Neural progenitor cell (in vitro differentiated cells): ENCODE measurements around the gene CARMIL1. TPM values are rescaled to one million over a fixed set of nuclear protein-coding genes. Genes with fewer than 3 reads are reported as not detected.

Experiments
- DNase-seq: peaks from one replicate; pipeline ENCODE4 v3.0.0-alpha.2; 2016; ENCODE audit warnings: low spot score
- H2AFZ ChIP-seq: fragments of 200-600 bp; sonication (generic); replicated peaks from 2 replicates; pipeline ENCODE4 v1.6.1; 2016; ENCODE audit warnings: antibody characterized with exemption
- H3F3A ChIP-seq: fragments of 200-600 bp; sonication (generic); 2 replicates; pipeline ENCODE4 v1.6.1; 2016; ENCODE audit warnings: antibody characterized with exemption, low read depth
- H3K27ac ChIP-seq: fragments of 200-600 bp; sonication (generic); 2 replicates; pipeline ENCODE4 v1.5.1; 2016; ENCODE audit warnings: mild to moderate bottlenecking
- H3K27me3 ChIP-seq: fragments of 200-600 bp; sonication (generic); 2 replicates; pipeline ENCODE4 v1.6.1; 2016; ENCODE audit warnings: mild to moderate bottlenecking, moderate library complexity
- H3K36me3 ChIP-seq: fragments of 200-600 bp; sonication (generic); 2 replicates; pipeline ENCODE4 v1.5.1; 2016
- H3K4me1 ChIP-seq: fragments of 200-600 bp; sonication (generic); 2 replicates; pipeline ENCODE4 v1.6.1; 2016; ENCODE audit warnings: mixed run types
- H3K4me2 ChIP-seq: fragments of 200-600 bp; sonication (generic); 2 replicates; pipeline ENCODE4 v1.6.1; 2016
- H3K4me3 ChIP-seq: fragments of 200-600 bp; sonication (generic); 2 replicates; pipeline ENCODE4 v1.5.1; 2016
- H3K79me2 ChIP-seq: fragments of 200-600 bp; sonication (generic); 2 replicates; pipeline ENCODE4 v1.6.1; 2016; ENCODE audit warnings: low read depth
- H3K9ac ChIP-seq: fragments of 200-600 bp; sonication (generic); 2 replicates; pipeline ENCODE4 v1.6.1; 2016
- H3K9me3 ChIP-seq: fragments of 200-600 bp; sonication (generic); 2 replicates; pipeline ENCODE4 v1.5.1; 2016; ENCODE audit warnings: low read depth
- H4K20me1 ChIP-seq: fragments of 200-600 bp; sonication (generic); 2 replicates; pipeline ENCODE4 v1.6.1; 2016; ENCODE audit warnings: low read depth
- H3K27ac Mint-ChIP-seq: 3 replicates; pipeline ENCODE4 v1.8.0; 2021; ENCODE audit warnings: mixed read lengths
- H3K27me3 Mint-ChIP-seq: 2 replicates; pipeline ENCODE4 v1.8.0; 2022; ENCODE audit warnings: low read depth, mild to moderate bottlenecking, inconsistent platforms, moderate library complexity, mixed read lengths; ENCODE audit not compliant: insufficient read depth
- H3K36me3 Mint-ChIP-seq: 3 replicates; pipeline ENCODE4 v1.8.0; 2021; ENCODE audit warnings: mixed read lengths
- H3K4me1 Mint-ChIP-seq: 3 replicates; pipeline ENCODE4 v1.8.0; 2021; ENCODE audit warnings: mixed read lengths
- H3K4me3 Mint-ChIP-seq: 3 replicates; pipeline ENCODE4 v1.8.0; 2021; ENCODE audit warnings: mild to moderate bottlenecking, moderate library complexity, mixed read lengths
- H3K9me3 Mint-ChIP-seq: 3 replicates; pipeline ENCODE4 v1.8.0; 2020; ENCODE audit warnings: mixed read lengths
- EZH2 ChIP-seq: fragments of 200-600 bp; sonication (generic); IDR thresholded peaks from 2 replicates; pipeline ENCODE4 v1.6.1; 2017; ENCODE audit warnings: antibody characterized with exemption, mild to moderate bottlenecking, moderate library complexity
- EZH2phosphoT487 ChIP-seq: fragments of 200-600 bp; sonication (generic); IDR thresholded peaks from 2 replicates; pipeline ENCODE4 v1.6.1; 2017; ENCODE audit warnings: antibody characterized with exemption
- total RNA-seq: library from RNA; depleted of rRNA; stranded (reverse); fragments of >200 nt; gene quantifications from 2 replicates; pipeline ENCODE4 v1.2.3, GENCODE V29; 2015; ENCODE audit warnings: low replicate concordance
- TF ChIP-seq, protein P1 (sequence below): fragments of 200-600 bp; sonication (generic); IDR thresholded peaks from 2 replicates; pipeline ENCODE4 v1.5.1; 2017; ENCODE audit warnings: antibody characterized with exemption, mild to moderate bottlenecking

The CARMIL1 gene
- total RNA-seq, 1 donor from 2014 or later, result 13.3 TPM

DNA sequence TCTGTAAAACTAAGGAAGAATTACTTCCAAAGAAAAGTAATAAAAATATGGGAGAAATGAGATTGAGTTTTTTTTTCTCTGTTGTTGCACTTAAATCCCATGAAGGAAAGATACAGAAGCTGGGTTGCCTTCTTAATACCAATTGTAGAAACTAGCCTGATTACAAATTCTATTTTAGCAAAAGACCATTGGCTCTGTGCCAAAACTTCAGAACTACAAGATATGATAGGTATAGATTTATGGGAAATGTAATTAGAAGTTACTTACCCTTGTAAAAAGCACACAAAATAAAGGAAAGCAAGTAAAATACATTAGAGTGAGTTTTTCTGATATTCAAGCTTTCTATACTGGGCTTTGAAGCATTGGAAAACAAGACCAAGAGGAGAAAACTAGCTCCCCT lies 299.4 kb downstream of the CARMIL1 start:
- Mint-ChIP-seq H3K4me3 (no peak overlapping the region), H3K4me1 (peaks cover 9% of the 10 kb centered on the region), H3K27me3 (no peaks in the 10 kb centered on the region), H3K9me3 (no peaks in the 10 kb centered on the region), H3K36me3 (no peaks in the 10 kb centered on the region), H3K27ac (no peak overlapping the region)
- H3F3A ChIP-seq, result no peaks in the 10 kb centered on the region
- H3K27ac ChIP-seq, result no peak overlapping the region
- H3K4me2 ChIP-seq, result no peak overlapping the region
- TF ChIP-seq EZH2 (no peak), EZH2phosphoT487 (no peak)
- TF ChIP-seq, protein P1, sequence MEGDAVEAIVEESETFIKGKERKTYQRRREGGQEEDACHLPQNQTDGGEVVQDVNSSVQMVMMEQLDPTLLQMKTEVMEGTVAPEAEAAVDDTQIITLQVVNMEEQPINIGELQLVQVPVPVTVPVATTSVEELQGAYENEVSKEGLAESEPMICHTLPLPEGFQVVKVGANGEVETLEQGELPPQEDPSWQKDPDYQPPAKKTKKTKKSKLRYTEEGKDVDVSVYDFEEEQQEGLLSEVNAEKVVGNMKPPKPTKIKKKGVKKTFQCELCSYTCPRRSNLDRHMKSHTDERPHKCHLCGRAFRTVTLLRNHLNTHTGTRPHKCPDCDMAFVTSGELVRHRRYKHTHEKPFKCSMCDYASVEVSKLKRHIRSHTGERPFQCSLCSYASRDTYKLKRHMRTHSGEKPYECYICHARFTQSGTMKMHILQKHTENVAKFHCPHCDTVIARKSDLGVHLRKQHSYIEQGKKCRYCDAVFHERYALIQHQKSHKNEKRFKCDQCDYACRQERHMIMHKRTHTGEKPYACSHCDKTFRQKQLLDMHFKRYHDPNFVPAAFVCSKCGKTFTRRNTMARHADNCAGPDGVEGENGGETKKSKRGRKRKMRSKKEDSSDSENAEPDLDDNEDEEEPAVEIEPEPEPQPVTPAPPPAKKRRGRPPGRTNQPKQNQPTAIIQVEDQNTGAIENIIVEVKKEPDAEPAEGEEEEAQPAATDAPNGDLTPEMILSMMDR, result no peak
- H3K79me2 ChIP-seq, result no peaks in the 10 kb centered on the region
- no peak overlapping the region for H2AFZ ChIP-seq
- no peaks in the 10 kb centered on the region for H4K20me1 ChIP-seq
- no peaks in the 10 kb centered on the region for H3K36me3 ChIP-seq
- H3K9ac ChIP-seq, result no peak overlapping the region
- H3K9me3 ChIP-seq, result no peaks in the 10 kb centered on the region
- no peak for DNase-seq
- no peaks in the 10 kb centered on the region for H3K4me1 ChIP-seq
- no peaks in the 10 kb centered on the region for H3K27me3 ChIP-seq
- no peak overlapping the region for H3K4me3 ChIP-seq

DNA sequence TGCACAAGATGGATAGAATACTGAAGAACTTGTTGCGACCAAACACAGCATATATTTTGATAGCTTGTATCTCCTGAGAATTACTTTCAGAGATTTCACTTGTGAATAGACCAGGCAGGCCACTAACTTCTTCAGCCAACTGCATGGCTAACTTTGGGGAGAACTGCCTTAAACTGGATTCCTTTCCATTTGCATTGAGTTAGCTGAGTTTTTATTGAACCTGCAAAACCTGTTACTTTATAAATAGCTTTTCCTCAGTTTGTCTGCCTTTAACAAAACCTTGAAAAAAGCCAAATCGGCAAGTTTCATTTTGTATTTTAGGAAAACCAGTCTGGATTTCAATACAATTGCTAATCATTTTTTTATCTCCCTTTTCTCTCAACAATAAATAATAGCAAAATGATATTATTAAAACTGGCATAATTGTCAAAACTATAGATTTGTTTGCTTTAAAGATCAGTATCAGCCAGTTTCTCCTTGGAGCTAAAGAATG lies 300.3 kb downstream of the CARMIL1 start:
- Mint-ChIP-seq H3K9me3 (no peaks in the 10 kb centered on the region), H3K4me3 (no peak overlapping the region)

DNA sequence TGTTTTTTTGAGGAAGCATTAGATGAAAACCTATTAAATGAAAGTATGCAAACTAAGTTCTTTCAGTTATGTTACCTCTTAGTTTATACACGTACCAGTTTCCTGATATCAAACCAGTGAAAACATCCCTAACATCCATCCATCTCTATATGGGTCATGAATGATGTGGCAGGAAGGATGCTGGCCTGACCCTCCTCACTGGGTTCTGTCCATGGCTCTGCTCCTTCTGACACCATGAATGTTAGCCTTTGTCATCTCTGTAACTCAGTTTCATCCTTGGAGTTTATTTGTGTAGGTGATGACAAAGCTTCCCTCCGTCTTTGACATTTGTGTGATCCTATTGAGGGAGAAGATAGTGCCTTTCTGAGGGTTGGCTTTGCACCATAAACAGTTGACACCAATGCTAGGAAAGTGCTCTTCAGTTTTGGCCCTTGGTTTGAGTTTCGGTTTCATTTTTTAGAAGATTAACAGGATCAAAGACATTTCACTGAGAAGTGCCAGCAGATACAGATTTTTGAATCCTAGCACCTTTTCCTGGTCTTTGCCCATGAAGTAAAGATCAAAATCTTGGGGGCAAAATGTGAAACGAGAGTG lies 300.8 kb downstream of the CARMIL1 start:
- Mint-ChIP-seq H3K9me3 (no peaks in the 10 kb centered on the region), H3K36me3 (no peaks in the 10 kb centered on the region), H3K27me3 (no peaks in the 10 kb centered on the region), H3K4me1 (peaks cover 9% of the 10 kb centered on the region), H3K4me3 (no peak overlapping the region), H3K27ac (no peak overlapping the region)
- H3K27me3 ChIP-seq, result no peaks in the 10 kb centered on the region
- H2AFZ ChIP-seq, result no peak overlapping the region
- no peaks in the 10 kb centered on the region for H3K4me1 ChIP-seq
- no peaks in the 10 kb centered on the region for H3F3A ChIP-seq
- no peaks in the 10 kb centered on the region for H3K79me2 ChIP-seq
- TF ChIP-seq EZH2phosphoT487 (no peak), EZH2 (no peak)
- TF ChIP-seq, protein P1, result no peak
- no peak overlapping the region for H3K4me2 ChIP-seq
- no peak overlapping the region for H3K4me3 ChIP-seq
- no peak overlapping the region for H3K9ac ChIP-seq
- no peak overlapping the region for H3K27ac ChIP-seq
- no peak for DNase-seq
- no peaks in the 10 kb centered on the region for H3K9me3 ChIP-seq
- no peaks in the 10 kb centered on the region for H3K36me3 ChIP-seq
- no peaks in the 10 kb centered on the region for H4K20me1 ChIP-seq

More for the DNA sequence above, 300.3 kb downstream of the CARMIL1 start:
- Mint-ChIP-seq H3K4me1 (peaks cover 9% of the 10 kb centered on the region), H3K36me3 (no peaks in the 10 kb centered on the region), H3K27ac (no peak overlapping the region), H3K27me3 (no peaks in the 10 kb centered on the region)
- Histone ChIP-seq H3K4me2 (no peak overlapping the region), H3K4me3 (no peak overlapping the region), H3K9ac (no peak overlapping the region), H3K36me3 (no peaks in the 10 kb centered on the region), H3K27me3 (no peaks in the 10 kb centered on the region), H3K27ac (no peak overlapping the region), H3K4me1 (no peaks in the 10 kb centered on the region), H2AFZ (no peak overlapping the region), H4K20me1 (no peaks in the 10 kb centered on the region), H3K79me2 (no peaks in the 10 kb centered on the region), H3F3A (no peaks in the 10 kb centered on the region), H3K9me3 (no peaks in the 10 kb centered on the region)
- TF ChIP-seq, protein P1, result no peak
- no peak for TF ChIP-seq EZH2
- no peak for TF ChIP-seq EZH2phosphoT487
- DNase-seq, result no peak
